Natural killer cell (primary cell): ENCODE results near the gene CXorf58. TPM values are rescaled to one million over a fixed set of nuclear protein-coding genes. Genes with fewer than 3 reads are reported as not detected.

Experiments used
- ATAC-seq, 3 donors: fragments of 150-1000 bp in 2 of 3; fragments of 200-7000 bp in 1 of 3; cut with Tn5 transposase; 1 replicate in 1 of 3; 2 replicates in 2 of 3; pipeline ENCODE4 v1.10.0; 2021; ENCODE audit warnings: mild to moderate bottlenecking in 2 of 3, moderate library complexity in 2 of 3
- DNase-seq, 2 donors: peaks; one replicate each; pipeline versions ENCODE4 v3.0.0 to v3.0.0-alpha.2; 2013 to 2021; ENCODE audit warnings: mixed read lengths in 1 of 2
- H3K27ac ChIP-seq: one replicate; pipeline ENCODE4 v1.5.1; 2013; ENCODE audit warnings: mild to moderate bottlenecking, low read length
- H3K27me3 ChIP-seq: one replicate; pipeline ENCODE4 v1.6.1; 2013; ENCODE audit warnings: low read length; ENCODE audit not compliant: control insufficient read depth, insufficient read depth
- H3K36me3 ChIP-seq: one replicate; pipeline ENCODE4 v1.6.1; 2013; ENCODE audit warnings: low read length; ENCODE audit not compliant: control insufficient read depth, insufficient read depth
- H3K4me1 ChIP-seq: one replicate; pipeline ENCODE4 v1.6.1; 2013; ENCODE audit warnings: low read length; ENCODE audit not compliant: control insufficient read depth, insufficient read depth
- H3K4me3 ChIP-seq: one replicate; pipeline ENCODE4 v1.5.1; 2013; ENCODE audit warnings: low read length
- H3K9me3 ChIP-seq: one replicate; pipeline ENCODE4 v1.6.1; 2013; ENCODE audit warnings: low read length; ENCODE audit not compliant: control insufficient read depth, insufficient read depth
- H3K27ac Mint-ChIP-seq, 2 donors: one replicate each; pipeline ENCODE4 v1.8.0; 2022; ENCODE audit warnings: mild to moderate bottlenecking in 2 of 2, mixed read lengths in 2 of 2, moderate library complexity in 1 of 2
- H3K27me3 Mint-ChIP-seq, 2 donors: one replicate each; pipeline ENCODE4 v1.8.0; 2022; ENCODE audit warnings: low read depth in 2 of 2, mixed read lengths in 2 of 2
- H3K36me3 Mint-ChIP-seq: one replicate; pipeline ENCODE4 v1.8.0; 2022; ENCODE audit warnings: mixed read lengths
- H3K4me1 Mint-ChIP-seq, 2 donors: one replicate each; pipeline ENCODE4 v1.8.0; 2022; ENCODE audit warnings: mixed read lengths in 2 of 2
- H3K4me3 Mint-ChIP-seq: one replicate; pipeline ENCODE4 v1.8.0; 2022; ENCODE audit warnings: mild to moderate bottlenecking, moderate library complexity, mixed read lengths
- H3K9me3 Mint-ChIP-seq, 2 donors: one replicate each; pipeline ENCODE4 v1.8.0; 2022; ENCODE audit warnings: mixed read lengths in 2 of 2
- CTCF ChIP-seq: fragments of 200-600 bp; IDR thresholded peaks from one replicate; pipeline ENCODE4 v1.8.0; 2022; ENCODE audit warnings: antibody characterized with exemption
- WGBS: methylation state at CpG from one replicate; pipeline ENCODE4 v1.1.7; 2013; ENCODE audit warnings: missing lambda C conversion rate; ENCODE audit not compliant: insufficient coverage; 5-methylcytosine and 5-hydroxymethylcytosine counted together
- intact Hi-C: fragments of 100-400 bp; cut with micrococcal nuclease; formaldehyde crosslinking; loops from one replicate; pipeline ENCODE4 v1.14.2; 2022
- total RNA-seq, 4 donors: library from RNA; stranded (reverse); fragments of 120-200 nt in 1 of 4; gene quantifications; one replicate each; pipeline versions ENCODE4 v1.2.3 to v1.2.4, GENCODE V29; 2013 to 2022

The CXorf58 gene
- total RNA-seq, 3 donors from 2014 or later (not counting 1 experiment from before 2014, with no cell fraction given), result not detected

- Mint-ChIP-seq H3K27me3 (no peaks in the 10 kb centered on the region), H3K4me1 (peaks cover 6 to 7% of the 10 kb centered on the region in 2 donors), H3K4me3 (peak overlapping the region; percentile 84), H3K9me3 (no peaks in the 10 kb centered on the region), H3K36me3 (no peaks in the 10 kb centered on the region), H3K27ac (peak overlapping the region; percentile 84 to 88)
- TF ChIP-seq CTCF, result no peak
- 30% methylated on average over 9 of the region's 13 CpGs for WGBS
- Histone ChIP-seq H3K9me3 (no peaks in the 10 kb centered on the region), H3K4me1 (peaks cover 10% of the 10 kb centered on the region), H3K4me3 (peak overlapping the region; percentile 34), H3K27me3 (no peaks in the 10 kb centered on the region), H3K27ac (peak overlapping the region; percentile 94), H3K36me3 (no peaks in the 10 kb centered on the region)
- intact Hi-C loops, result loop anchor here (1.0 to 10.0 kb wide), 5 partner anchors 45 to 336 kb away; partner anchors contain the start of gene EIF2S3
- no peak for ATAC-seq
- DNase-seq, result peak in 1 of 2 donors; percentile 38
These were observed 606 bp downstream of the CXorf58 start for GRCh38 chrX:23908219-23909004.

- intact Hi-C loops, result no loop called here
- WGBS, result 83% methylated on average over 2 of the region's 5 CpGs
These were observed 3.5 kb downstream of the CXorf58 start for GRCh38 chrX:23911126-23911835.

GRCh38 chrX:23919148-23919547, 11.3 kb downstream of the CXorf58 start:
- Histone ChIP-seq H3K4me3 (no peak overlapping the region), H3K27me3 (no peaks in the 10 kb centered on the region), H3K36me3 (no peaks in the 10 kb centered on the region), H3K4me1 (no peaks in the 10 kb centered on the region), H3K27ac (no peak overlapping the region), H3K9me3 (no peaks in the 10 kb centered on the region)
- no peak overlapping the region for H3K4me3 Mint-ChIP-seq
- TF ChIP-seq CTCF, result no peak
- ATAC-seq, result no peak
- no peak overlapping the region for H3K27ac Mint-ChIP-seq
- H3K36me3 Mint-ChIP-seq, result no peaks in the 10 kb centered on the region
- H3K9me3 Mint-ChIP-seq, result no peaks in the 10 kb centered on the region
- intact Hi-C loops, result no loop called here
- peaks cover 0 to 11% of the 10 kb centered on the region in 2 donors for H3K27me3 Mint-ChIP-seq
- no peak for DNase-seq
- peaks cover 0 to 5% of the 10 kb centered on the region in 2 donors for H3K4me1 Mint-ChIP-seq
- WGBS, result no CpG with 5 or more reads among the region's 1 CpG

More at GRCh38 chrX:23911126-23911835, 3.5 kb downstream of the CXorf58 start:
- Histone ChIP-seq H3K27ac (no peak overlapping the region), H3K9me3 (no peaks in the 10 kb centered on the region), H3K27me3 (no peaks in the 10 kb centered on the region), H3K36me3 (no peaks in the 10 kb centered on the region), H3K4me1 (peaks cover 10% of the 10 kb centered on the region), H3K4me3 (no peak overlapping the region)
- Mint-ChIP-seq H3K27me3 (no peaks in the 10 kb centered on the region), H3K4me1 (peaks cover 6 to 7% of the 10 kb centered on the region in 2 donors), H3K36me3 (no peaks in the 10 kb centered on the region), H3K27ac (no peak overlapping the region), H3K4me3 (no peak overlapping the region), H3K9me3 (no peaks in the 10 kb centered on the region)
- no peak for TF ChIP-seq CTCF
- no peak for DNase-seq
- no peak for ATAC-seq
